HG03520 (cell line): ENCODE measurements around the gene NPFFR2.
"Not testable (repeated sequence)": the region's sequence is repeated elsewhere in the genome, so short reads cannot be mapped to it uniquely, and the experiment has no call there.

Experiments used
- ATAC-seq: cut with Tn5 transposase; IDR thresholded peaks from one replicate; pipeline ENCODE4 v1.9.1; 2021; ENCODE audit warnings: mild to moderate bottlenecking, moderate library complexity; ENCODE audit not compliant: unreplicated experiment

NPFFR2 gene

DNA sequence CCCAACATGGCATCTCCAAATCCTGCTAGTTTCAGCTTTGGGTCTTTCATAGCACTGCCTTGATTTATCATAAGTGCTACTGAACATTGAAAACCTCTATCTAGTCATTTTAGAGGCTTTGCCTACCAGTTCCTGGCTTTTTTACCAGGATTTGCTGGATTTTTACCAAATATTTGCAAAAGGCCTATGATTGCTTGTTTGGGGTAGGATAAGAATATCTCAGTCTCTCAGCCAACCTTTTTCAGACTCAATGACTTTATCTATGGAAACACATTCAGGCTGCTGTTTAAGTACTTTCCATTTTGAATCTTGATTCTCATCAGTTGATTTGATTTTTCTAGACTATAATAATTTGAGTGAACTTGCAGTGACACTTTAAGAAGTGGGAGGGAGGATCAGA lies 80.1 kb downstream of the NPFFR2 start:
- ATAC-seq = no peak

DNA sequence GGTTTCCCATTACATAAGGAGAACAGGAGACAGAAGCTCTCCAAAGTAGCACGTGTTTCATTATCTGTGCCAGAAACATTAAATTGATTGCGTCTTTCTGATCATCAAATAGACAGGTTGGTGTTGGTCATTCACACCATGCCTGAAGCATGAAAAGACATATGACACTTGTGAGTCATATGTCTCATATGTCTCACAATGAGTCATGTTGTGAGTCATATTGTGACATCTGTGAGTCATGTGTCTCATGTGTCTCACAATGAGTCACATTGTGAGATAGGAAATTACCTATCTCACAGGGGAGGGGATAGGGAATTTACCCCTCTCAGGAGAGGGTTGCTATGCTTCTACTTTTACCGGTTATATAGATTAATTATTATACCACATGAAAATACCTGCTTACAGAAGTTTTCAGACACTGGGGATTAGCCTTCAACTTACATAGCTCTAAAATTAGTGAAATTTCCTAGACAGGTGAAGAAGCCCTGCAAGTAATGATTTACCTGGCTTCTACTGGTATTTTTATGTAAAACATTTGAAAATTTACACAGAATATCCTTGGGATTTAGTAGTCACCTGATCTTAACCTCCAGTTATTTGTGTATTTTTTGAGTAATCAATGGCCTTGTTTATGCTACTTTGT lies 80.8 kb downstream of the NPFFR2 start:
- ATAC-seq = peak; percentile 93

DNA sequence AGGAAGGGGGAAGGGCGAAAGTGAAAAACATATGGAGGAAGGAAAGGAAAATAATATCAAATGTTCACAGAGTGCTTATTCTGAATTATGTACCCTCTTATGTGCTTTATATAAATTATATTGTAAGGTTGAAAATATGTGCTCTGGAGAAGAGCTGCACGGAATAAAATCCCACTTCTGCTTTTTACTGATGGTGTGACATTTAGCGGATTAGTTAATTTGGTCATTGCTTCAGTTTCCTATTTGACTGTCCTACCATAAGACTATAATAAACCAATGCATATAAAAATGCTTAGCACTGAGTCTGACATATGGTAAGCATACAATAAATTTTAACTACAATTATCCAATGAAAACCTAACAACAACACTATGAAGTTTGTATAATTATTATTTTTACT lies 86.2 kb downstream of the NPFFR2 start:
- ATAC-seq = peak; percentile 88

DNA sequence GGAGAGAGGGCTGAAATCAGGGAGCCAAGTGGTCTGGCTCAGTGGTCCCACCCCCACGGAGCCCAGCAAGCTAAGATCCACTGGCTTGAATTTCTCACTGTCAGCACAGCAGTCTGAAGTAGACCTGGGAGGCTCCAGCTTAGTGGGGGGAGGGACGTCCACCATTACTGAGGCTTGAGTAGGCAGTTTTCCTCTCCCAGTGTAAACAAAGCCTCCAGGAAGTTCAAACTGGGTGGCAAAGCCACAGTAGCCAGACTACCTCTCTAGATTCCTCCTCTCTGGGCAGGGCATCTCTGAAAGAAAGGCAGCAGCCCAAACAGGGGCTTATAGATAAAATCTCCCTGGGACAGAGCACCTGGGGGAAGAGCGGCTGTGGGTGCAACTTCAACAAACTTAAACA lies 88.1 kb downstream of the NPFFR2 start:
- ATAC-seq = no peak

DNA sequence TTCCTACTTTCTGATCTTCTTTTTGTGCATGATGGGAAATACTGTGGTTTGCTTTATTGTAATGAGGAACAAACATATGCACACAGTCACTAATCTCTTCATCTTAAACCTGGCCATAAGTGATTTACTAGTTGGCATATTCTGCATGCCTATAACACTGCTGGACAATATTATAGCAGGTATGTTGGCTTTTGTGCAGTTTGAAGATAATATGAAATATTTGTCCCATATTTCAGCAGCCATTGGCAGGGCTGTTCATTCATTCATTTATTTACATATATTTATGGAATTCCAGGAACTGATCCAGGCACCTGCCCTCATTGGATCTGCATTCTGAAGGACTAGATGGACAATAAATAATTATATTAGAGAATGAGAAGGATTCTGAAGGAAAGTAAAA lies 96.9 kb downstream of the NPFFR2 start:
- no peak for ATAC-seq

DNA sequence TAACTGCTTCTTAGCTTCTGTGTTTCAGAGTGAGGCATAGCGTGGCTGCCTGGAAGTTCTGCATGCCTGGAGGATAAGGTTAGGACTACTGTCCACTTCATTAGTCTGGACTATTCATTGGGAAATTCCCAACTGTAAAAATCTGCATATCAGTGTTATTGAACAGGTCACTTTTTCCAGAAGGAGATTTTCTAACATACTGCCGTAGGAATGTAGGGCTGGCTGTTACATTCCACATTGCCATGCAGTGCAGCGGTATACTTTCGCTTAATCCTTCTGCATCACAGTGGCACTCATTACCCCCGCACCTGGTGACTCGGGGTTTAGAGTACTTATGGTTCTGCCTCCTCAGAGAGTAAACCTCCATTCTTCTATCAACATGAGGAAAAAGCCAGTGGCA lies 104.6 kb downstream of the NPFFR2 start:
- ATAC-seq = no peak

DNA sequence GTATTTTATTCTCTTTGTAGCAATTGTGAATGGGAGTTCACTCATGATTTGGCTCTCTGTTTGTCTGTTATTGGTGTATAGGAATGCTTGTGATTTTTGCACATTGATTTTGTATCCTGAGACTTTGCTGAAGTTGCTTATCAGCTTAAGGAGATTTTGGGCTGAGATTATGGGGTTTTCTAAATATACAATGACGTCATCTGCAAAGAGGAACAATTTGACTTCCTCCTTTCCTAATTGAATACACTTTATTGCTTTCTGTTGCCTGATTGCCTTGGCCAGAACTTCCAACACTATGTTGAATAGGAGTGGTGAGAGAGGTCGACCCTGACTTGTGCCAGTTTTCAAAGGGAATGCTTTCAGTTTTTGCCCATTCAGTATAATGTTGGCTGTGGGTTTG lies 108.2 kb downstream of the NPFFR2 start:
- ATAC-seq = not testable (repeated sequence)

DNA sequence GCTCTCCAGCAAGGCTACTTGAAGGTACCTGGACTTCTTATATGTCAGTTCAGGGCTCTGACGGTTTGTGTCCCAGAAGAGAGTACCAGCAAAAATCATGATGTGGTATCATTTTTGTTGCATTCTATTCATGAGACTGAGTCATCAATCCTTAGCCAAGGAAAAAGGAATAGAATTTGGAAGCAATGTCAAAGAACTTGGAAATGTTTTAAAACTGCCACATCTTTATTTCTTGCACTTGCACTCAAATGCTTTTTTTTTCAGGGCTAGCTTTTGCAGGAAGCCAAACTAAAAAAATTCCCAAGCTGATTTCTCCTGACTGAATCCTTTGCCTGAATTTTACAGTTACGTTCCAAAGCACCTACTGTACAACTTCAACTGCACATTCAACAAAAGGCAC lies 112.4 kb downstream of the NPFFR2 start:
- ATAC-seq = no peak

DNA sequence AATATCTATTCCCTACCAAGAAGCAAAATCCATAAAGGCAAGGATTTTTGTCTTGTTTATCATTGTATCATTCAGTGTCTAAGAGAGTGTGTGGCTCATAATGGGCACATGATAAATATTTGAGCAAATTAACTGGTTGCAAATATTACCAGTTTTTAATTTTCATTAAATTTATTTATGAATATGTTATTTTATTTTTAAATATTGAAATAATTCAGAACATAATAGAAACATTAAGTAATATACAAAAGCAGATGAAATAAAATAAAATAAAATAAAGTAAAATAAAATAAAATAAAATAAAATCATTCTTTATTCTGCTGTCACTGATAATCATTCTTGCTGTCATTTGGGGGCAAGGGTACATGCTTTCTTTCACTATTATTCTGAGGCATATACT lies 120.9 kb downstream of the NPFFR2 start:
- ATAC-seq = no peak

DNA sequence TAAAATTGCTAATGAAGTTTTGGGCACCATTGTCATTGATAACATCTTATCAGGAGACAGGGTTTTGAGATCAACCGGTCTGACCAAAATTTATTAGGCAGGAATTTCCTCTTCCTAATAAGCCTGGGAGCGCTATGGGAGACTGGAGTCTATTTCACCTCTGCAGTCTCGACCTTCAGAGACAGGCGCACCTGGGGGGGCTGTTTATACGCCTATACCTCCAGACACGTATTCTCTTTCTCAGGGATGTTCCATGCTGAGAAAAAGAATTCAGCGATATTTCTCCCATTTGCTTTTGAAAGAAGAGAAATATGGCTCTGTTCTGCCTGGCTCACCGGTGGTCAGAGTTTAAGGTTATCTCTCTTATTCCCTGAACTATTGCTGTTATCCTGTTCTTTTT lies 121.8 kb downstream of the NPFFR2 start:
- ATAC-seq = not testable (repeated sequence)

DNA sequence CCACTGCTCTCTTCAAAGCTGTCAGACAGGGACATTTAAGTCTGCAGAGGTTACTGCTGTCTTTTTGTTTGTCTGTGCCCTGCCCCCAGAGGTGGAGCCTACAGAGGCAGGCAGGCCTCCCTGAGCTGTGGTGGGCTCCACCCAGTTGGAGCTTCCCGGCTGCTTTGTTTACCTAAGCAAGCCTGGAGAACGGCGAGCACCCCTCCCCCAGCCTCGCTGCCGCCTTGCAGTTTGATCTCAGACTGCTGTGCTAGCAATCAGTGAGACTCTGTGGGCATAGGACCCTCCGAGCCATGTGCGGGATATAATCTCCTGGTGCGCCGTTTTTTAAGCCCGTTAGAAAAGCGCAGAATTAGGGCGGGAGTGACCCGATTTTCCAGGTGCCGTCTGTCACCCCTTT lies 137.5 kb downstream of the NPFFR2 start:
- not testable (repeated sequence) for ATAC-seq

DNA sequence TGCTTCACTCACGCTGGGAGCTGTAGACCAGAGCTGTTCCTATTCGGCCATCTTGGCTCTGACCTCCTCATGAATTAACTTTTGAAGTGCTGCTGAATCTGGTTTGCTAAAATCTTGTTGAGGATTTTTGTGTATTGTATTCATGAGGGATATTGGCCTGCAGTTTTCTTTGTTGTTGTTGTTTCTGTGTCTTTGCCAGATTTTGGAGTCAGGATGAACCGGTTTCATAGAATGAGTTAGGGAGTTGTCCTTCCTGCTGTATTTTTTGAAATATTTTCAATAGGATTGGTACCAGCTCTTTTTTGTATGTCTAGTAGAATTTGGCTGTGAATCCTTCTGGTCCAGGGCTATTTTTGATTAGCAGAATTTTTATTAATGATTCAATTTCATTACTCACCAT lies 138.1 kb downstream of the NPFFR2 start:
- no peak for ATAC-seq

DNA sequence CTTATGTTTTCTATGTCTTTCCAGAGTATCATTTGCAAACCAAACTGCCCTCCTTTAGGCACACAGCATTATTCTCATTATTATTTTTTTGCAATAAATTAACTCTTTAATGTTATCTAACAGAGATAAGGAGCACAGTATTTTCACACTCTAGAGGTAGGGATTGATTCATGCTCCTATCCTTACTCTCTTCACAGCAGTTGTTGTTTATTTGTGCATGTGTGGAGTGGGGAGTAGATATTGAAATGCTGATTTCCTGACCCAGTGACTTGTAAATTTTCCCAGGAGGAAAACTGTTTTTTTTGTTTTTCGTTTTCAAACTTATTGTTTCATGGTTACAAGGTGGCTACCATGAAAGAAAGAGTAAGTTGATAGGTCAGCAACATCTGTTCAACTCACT lies 140.0 kb downstream of the NPFFR2 start:
- ATAC-seq = no peak

DNA sequence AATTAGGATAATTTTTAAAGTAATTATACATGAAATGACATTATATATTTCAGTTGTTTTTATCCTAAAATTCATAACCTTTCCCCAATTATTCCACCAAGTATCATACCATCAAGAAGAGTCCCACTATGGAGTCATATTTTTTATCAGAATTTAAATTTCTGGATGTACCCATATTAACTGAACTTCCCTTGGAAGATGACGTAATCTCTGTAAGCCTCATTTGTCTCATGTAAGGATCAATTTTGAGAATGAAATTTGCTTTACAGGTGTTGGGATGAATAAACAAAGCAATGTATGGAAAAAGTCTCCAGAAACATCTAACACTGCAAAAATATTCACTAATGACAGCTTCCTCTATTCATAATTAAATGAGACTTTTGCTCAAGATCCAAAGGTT lies 147.5 kb downstream of the NPFFR2 start:
- ATAC-seq = no peak

DNA sequence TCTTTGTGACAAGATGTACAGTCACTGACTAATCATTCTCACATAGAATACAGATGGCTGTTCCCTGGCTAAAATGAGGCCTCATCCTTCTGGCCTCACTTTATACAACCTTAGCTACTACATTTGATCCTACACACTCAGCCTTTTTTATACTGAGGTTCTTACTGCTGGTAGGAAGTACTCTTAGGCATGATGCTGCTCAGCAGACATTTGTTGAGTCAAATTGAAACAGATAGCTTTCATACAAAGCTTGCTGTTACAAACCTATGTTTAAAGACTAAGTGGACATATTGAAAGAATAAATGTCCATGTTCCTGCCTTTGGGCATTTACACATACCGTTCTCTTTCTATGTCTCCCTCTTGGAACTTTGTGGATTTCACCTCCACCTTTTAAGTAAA lies 154.9 kb downstream of the NPFFR2 start:
- peak; percentile 85 for ATAC-seq

DNA sequence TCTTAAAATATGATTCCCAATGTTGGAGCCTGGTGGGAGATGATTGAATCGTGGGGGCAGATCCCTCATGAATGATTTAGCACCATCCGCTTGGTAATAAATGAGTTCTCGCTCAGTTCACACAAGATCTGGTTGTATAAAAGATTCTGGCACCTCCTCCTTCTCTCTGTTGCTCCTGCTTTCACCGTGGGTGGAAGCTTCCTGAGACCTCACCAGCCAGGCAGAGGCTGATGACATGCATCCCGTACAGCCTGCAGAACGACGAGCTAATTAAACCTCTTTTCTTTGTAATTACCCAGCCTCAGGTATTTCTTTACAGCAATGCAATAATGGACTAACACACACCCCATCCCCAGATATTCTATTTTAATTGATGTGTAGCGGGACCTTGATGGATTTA lies 162.2 kb downstream of the NPFFR2 start:
- ATAC-seq = no peak

DNA sequence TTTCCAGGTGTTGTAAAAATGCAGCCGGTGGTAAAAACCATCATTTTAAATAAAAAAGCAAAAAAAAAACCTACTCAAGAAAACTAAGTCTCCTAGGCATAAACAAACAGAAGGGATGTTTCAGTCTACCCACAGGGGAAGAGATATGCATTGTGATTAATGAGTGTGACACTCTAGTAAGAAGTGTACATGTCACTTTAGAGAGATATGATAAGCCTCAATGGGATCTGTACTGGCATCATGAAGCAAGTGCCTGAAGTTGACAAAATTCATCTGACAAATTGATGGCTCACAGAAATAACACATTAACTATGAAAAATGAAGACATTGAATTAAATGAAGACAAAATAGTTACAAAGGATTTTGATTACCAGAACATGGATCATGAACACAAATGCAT lies 162.7 kb downstream of the NPFFR2 start:
- ATAC-seq = no peak
